ENCODE results near the gene AQP1. TPM values are rescaled to one million over a fixed set of nuclear protein-coding genes. Genes with fewer than 3 reads are reported as not detected.

The AQP1 gene
- polyA plus RNA-seq, 1 donor from 2014 or later = 3.2 TPM

GRCh38 chr7:30970594-30971094 is 59.0 kb downstream of the AQP1 start:
- H3K4me3 ChIP-seq (ENCODE audit: low read length) = no peak overlapping the region
- no peaks in the 10 kb centered on the region for H3K9me3 ChIP-seq (ENCODE audit: low read length)
- H3K36me3 ChIP-seq (ENCODE audit: insufficient read depth, low read length) = no peaks in the 10 kb centered on the region
- no peak overlapping the region for H3K9ac ChIP-seq (ENCODE audit: low read length)
- H3K79me2 ChIP-seq (replicated peaks; ENCODE audit: insufficient read depth, low read length) = no peaks in the 10 kb centered on the region
- no peak overlapping the region for H2AFZ ChIP-seq (ENCODE audit: low read depth, low read length)
- no peaks in the 10 kb centered on the region for H4K20me1 ChIP-seq (ENCODE audit: insufficient read depth)
- no peaks in the 10 kb centered on the region for H3K27me3 ChIP-seq (ENCODE audit: insufficient read depth, low read depth, low read length)
- no peaks in the 10 kb centered on the region for H3F3A ChIP-seq (ENCODE audit: insufficient read depth, low read length, poor library complexity, severe bottlenecking)
- no peak overlapping the region for H3K27ac ChIP-seq (ENCODE audit: low read length)
- TF ChIP-seq EP300 (conservative IDR thresholded peaks at IDR 0.05; ENCODE audit: poor library complexity, severe bottlenecking) = no peak
- no peak for TF ChIP-seq CTCF (IDR thresholded peaks at IDR 0.05; ENCODE audit: poor library complexity, severe bottlenecking)
- no peak for TF ChIP-seq REST (IDR thresholded peaks at IDR 0.05; ENCODE audit: borderline replicate concordance)
- TF ChIP-seq POLR2AphosphoS5 (IDR thresholded peaks at IDR 0.05) = no peak
- TF ChIP-seq TAF1 (IDR thresholded peaks at IDR 0.05; ENCODE audit: low read depth) = no peak
- no peak for TF ChIP-seq RAD21 (conservative IDR thresholded peaks at IDR 0.05)
- no peak for TF ChIP-seq EZH2 (IDR thresholded peaks at IDR 0.05; ENCODE audit: borderline replicate concordance, insufficient read depth, low read length, poor library complexity, severe bottlenecking)
- no peaks in the 10 kb centered on the region for H3K9me2 ChIP-seq (ENCODE audit: insufficient read depth, low read length)
- H3K4me2 ChIP-seq (ENCODE audit: low read length) = no peak overlapping the region

GRCh38 chr7:30971440-30971839 is 59.8 kb downstream of the AQP1 start:
- no peak overlapping the region for H2AFZ ChIP-seq (ENCODE audit: low read depth, low read length)
- H3K4me2 ChIP-seq (ENCODE audit: low read length) = no peak overlapping the region
- TF ChIP-seq MXI1 (conservative IDR thresholded peaks at IDR 0.05; ENCODE audit: poor library complexity, severe bottlenecking) = no peak
- no peak for TF ChIP-seq EZH2 (IDR thresholded peaks at IDR 0.05; ENCODE audit: borderline replicate concordance, insufficient read depth, low read length, poor library complexity, severe bottlenecking)
- no peak for TF ChIP-seq RAD21 (conservative IDR thresholded peaks at IDR 0.05)
- TF ChIP-seq SMC3 (conservative IDR thresholded peaks at IDR 0.05; ENCODE audit: poor library complexity) = no peak
- no peak for TF ChIP-seq REST (IDR thresholded peaks at IDR 0.05; ENCODE audit: borderline replicate concordance)
- no peak overlapping the region for H3K27ac ChIP-seq (ENCODE audit: low read length)
- no peaks in the 10 kb centered on the region for H4K20me1 ChIP-seq (ENCODE audit: insufficient read depth)
- no peaks in the 10 kb centered on the region for H3K9me2 ChIP-seq (ENCODE audit: insufficient read depth, low read length)
- H3K79me2 ChIP-seq (replicated peaks; ENCODE audit: insufficient read depth, low read length) = no peaks in the 10 kb centered on the region
- no peaks in the 10 kb centered on the region for H3K27me3 ChIP-seq (ENCODE audit: insufficient read depth, low read depth, low read length)
- no peak overlapping the region for H3K4me3 ChIP-seq (ENCODE audit: low read length)
- H3F3A ChIP-seq (ENCODE audit: insufficient read depth, low read length, poor library complexity, severe bottlenecking) = no peaks in the 10 kb centered on the region
- H3K36me3 ChIP-seq (ENCODE audit: insufficient read depth, low read length) = no peaks in the 10 kb centered on the region
- H3K9me3 ChIP-seq (ENCODE audit: low read length) = no peaks in the 10 kb centered on the region
- no peak overlapping the region for H3K9ac ChIP-seq (ENCODE audit: low read length)
